GM12864 (cell line): ENCODE data around the gene NECTIN2.
"Not testable (repeated sequence)": the region's sequence is repeated elsewhere in the genome, so short reads cannot be mapped to it uniquely, and the experiment has no call there.

Experiments
- DNase-seq: peaks from one replicate; pipeline ENCODE4 v3.0.0-alpha.2; 2011; ENCODE audit warnings: low read depth
- H3K4me3 ChIP-seq: 2 replicates; pipeline ENCODE4 v1.5.1; 2011; ENCODE audit warnings: mild to moderate bottlenecking, low read depth, low read length, control low read depth
- CTCF ChIP-seq: IDR thresholded peaks from 2 replicates; pipeline ENCODE4 v1.5.1; 2011; ENCODE audit warnings: low read depth, mild to moderate bottlenecking, moderate library complexity, low read length, control low read depth, inconsistent platforms; ENCODE audit errors: missing control alignments

The NECTIN2 gene

GRCh38 chr19:44824761-44825160 is 21.3 kb upstream of the NECTIN2 start:
- no peak for DNase-seq
- H3K4me3 ChIP-seq, result no peak overlapping the region
- TF ChIP-seq CTCF, result no peak

GRCh38 chr19:44832875-44833274 is 13.2 kb upstream of the NECTIN2 start:
- not testable (repeated sequence) for DNase-seq, H3K4me3 ChIP-seq

GRCh38 chr19:44834399-44834798 is 11.7 kb upstream of the NECTIN2 start:
- H3K4me3 ChIP-seq, result not testable (repeated sequence)

GRCh38 chr19:44839276-44839675 is 6.8 kb upstream of the NECTIN2 start:
- no peak for DNase-seq
- H3K4me3 ChIP-seq, result no peak overlapping the region
- TF ChIP-seq CTCF, result no peak

More at GRCh38 chr19:44834399-44834798, 11.7 kb upstream of the NECTIN2 start:
- not testable (repeated sequence) for DNase-seq

- DNase-seq, result no peak
- TF ChIP-seq CTCF, result no peak
- H3K4me3 ChIP-seq, result no peak overlapping the region
Measured at GRCh38 chr19:44840811-44841210, 5.3 kb upstream of the NECTIN2 start.

GRCh38 chr19:44841231-44841630 is 4.9 kb upstream of the NECTIN2 start:
- TF ChIP-seq CTCF, result no peak

GRCh38 chr19:44845286-44845611 is 848 bp upstream of the NECTIN2 start:
- no peak overlapping the region for H3K4me3 ChIP-seq
- no peak for DNase-seq
- TF ChIP-seq CTCF, result no peak

More at GRCh38 chr19:44841231-44841630, 4.9 kb upstream of the NECTIN2 start:
- H3K4me3 ChIP-seq, result no peak overlapping the region
- DNase-seq, result no peak

- H3K4me3 ChIP-seq, result peak overlapping the region; percentile 47
- no peak for DNase-seq
Measured at GRCh38 chr19:44846455-44847143, 502 bp downstream of the NECTIN2 start.

More at GRCh38 chr19:44846455-44847143, 502 bp downstream of the NECTIN2 start:
- no peak for TF ChIP-seq CTCF
